HL-60 (cell line): ENCODE data around the gene RPS26.
A peak's percentile ranks its signal among the peaks of the same experiment; 100 is the strongest.

Experiments used
- DNase-seq, 2 experiments: peaks; one replicate each; pipeline ENCODE4 v3.0.0-alpha.2; 2010 to 2020; ENCODE audit warnings: low read depth in 1 of 2, low spot score in 1 of 2
- H3K27ac ChIP-seq: fragments of 250-450 bp; sonication (Bioruptor Pico); replicated peaks from 2 replicates; pipeline ENCODE4 v1.5.1; 2020; ENCODE audit warnings: mild to moderate bottlenecking, moderate library complexity
- H3K27me3 ChIP-seq: fragments of 250-450 bp; sonication (Bioruptor Pico); 2 replicates; pipeline ENCODE4 v1.5.1; 2021; ENCODE audit warnings: mild to moderate bottlenecking, moderate library complexity; ENCODE audit not compliant: insufficient read depth, poor library complexity, severe bottlenecking
- H3K4me3 ChIP-seq: replicated peaks from 2 replicates; pipeline ENCODE4 v1.5.1; 2011; ENCODE audit warnings: mild to moderate bottlenecking, control low read depth, low read length; ENCODE audit not compliant: insufficient read depth
- GABPA ChIP-seq: IDR thresholded peaks from 2 replicates; pipeline ENCODE4 v1.6.1; 2012; ENCODE audit warnings: low read depth
- POLR2AphosphoS5 ChIP-seq: IDR thresholded peaks from 2 replicates; pipeline ENCODE4 v1.6.1; 2012; ENCODE audit warnings: low read depth
- SPI1 ChIP-seq: IDR thresholded peaks from 2 replicates; pipeline ENCODE4 v1.6.1; 2012; ENCODE audit warnings: low read depth, mild to moderate bottlenecking, borderline replicate concordance
- TF ChIP-seq, protein P1 (sequence below): IDR thresholded peaks from 2 replicates; pipeline ENCODE4 v1.6.1; 2012; ENCODE audit warnings: low read depth; ENCODE audit not compliant: insufficient replicate concordance
- TF ChIP-seq, protein P2 (sequence below): IDR thresholded peaks from one replicate; pipeline ENCODE4 v1.5.1; 2011; ENCODE audit warnings: low read length, control low read depth, inconsistent platforms; ENCODE audit not compliant: insufficient read depth

Gene RPS26

DNA sequence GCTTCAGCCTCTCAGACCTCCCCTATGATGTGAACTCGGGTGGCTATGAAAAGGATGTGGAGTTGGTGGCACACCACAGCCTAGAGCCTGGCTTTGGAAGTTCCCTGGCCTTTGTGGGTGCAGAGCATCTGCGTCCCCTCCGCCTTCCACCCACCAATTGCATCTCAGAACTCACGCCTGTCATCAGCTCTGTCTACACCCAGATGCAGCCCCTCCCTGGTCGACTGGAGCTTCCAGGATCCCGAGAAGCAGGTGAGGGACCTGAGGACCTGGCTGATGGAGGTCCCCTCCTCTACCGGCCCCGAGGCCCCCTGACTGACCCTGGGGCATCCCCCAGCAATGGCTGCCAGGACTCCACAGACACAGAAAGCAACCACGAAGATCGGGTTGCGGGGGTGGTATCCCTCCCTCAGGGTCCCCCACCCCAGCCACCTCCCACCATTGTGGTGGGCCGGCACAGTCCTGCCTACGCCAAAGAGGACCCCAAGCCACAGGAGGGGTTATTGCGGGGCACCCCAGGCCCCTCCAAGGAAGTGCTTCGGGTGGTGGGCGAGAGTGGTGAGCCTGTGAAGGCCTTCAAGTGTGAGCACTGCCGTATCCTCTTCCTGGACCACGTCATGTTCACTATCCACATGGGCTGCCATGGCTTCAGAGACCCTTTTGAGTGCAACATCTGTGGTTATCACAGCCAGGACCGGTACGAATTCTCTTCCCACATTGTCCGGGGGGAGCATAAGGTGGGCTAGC lies 7.0 kb upstream of the RPS26 start:
- no peak for TF ChIP-seq SPI1
- TF ChIP-seq, protein P1, sequence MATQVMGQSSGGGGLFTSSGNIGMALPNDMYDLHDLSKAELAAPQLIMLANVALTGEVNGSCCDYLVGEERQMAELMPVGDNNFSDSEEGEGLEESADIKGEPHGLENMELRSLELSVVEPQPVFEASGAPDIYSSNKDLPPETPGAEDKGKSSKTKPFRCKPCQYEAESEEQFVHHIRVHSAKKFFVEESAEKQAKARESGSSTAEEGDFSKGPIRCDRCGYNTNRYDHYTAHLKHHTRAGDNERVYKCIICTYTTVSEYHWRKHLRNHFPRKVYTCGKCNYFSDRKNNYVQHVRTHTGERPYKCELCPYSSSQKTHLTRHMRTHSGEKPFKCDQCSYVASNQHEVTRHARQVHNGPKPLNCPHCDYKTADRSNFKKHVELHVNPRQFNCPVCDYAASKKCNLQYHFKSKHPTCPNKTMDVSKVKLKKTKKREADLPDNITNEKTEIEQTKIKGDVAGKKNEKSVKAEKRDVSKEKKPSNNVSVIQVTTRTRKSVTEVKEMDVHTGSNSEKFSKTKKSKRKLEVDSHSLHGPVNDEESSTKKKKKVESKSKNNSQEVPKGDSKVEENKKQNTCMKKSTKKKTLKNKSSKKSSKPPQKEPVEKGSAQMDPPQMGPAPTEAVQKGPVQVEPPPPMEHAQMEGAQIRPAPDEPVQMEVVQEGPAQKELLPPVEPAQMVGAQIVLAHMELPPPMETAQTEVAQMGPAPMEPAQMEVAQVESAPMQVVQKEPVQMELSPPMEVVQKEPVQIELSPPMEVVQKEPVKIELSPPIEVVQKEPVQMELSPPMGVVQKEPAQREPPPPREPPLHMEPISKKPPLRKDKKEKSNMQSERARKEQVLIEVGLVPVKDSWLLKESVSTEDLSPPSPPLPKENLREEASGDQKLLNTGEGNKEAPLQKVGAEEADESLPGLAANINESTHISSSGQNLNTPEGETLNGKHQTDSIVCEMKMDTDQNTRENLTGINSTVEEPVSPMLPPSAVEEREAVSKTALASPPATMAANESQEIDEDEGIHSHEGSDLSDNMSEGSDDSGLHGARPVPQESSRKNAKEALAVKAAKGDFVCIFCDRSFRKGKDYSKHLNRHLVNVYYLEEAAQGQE = no peak
- TF ChIP-seq, protein P2, sequence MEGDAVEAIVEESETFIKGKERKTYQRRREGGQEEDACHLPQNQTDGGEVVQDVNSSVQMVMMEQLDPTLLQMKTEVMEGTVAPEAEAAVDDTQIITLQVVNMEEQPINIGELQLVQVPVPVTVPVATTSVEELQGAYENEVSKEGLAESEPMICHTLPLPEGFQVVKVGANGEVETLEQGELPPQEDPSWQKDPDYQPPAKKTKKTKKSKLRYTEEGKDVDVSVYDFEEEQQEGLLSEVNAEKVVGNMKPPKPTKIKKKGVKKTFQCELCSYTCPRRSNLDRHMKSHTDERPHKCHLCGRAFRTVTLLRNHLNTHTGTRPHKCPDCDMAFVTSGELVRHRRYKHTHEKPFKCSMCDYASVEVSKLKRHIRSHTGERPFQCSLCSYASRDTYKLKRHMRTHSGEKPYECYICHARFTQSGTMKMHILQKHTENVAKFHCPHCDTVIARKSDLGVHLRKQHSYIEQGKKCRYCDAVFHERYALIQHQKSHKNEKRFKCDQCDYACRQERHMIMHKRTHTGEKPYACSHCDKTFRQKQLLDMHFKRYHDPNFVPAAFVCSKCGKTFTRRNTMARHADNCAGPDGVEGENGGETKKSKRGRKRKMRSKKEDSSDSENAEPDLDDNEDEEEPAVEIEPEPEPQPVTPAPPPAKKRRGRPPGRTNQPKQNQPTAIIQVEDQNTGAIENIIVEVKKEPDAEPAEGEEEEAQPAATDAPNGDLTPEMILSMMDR = no peak
- TF ChIP-seq GABPA = no peak
- H3K4me3 ChIP-seq = no peak overlapping the region
- H3K27me3 ChIP-seq = no peaks in the 10 kb centered on the region
- no peak for DNase-seq
- no peak overlapping the region for H3K27ac ChIP-seq

DNA sequence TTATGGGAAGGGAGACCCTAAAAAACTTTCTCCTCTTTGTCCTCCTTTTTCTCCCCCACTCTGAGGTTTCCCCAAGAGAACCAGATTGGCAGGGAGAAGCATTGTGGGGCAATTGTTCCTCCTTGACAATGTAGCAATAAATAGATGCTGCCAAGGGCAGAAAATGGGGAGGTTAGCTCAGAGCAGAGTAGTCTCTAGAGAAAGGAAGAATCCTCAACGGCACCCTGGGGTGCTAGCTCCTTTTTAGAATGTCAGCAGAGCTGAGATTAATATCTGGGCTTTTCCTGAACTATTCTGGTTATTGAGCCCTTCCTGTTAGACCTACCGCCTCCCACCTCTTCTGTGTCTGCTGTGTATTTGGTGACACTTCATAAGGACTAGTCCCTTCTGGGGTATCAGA lies 4.6 kb upstream of the RPS26 start:
- TF ChIP-seq SPI1 (no peak), POLR2AphosphoS5 (no peak), GABPA (no peak)
- TF ChIP-seq, protein P1 = no peak
- TF ChIP-seq, protein P2 = no peak
- Histone ChIP-seq H3K27me3 (no peaks in the 10 kb centered on the region), H3K27ac (no peak overlapping the region), H3K4me3 (no peak overlapping the region)
- peak in 1 of 2 experiments; percentile 26 for DNase-seq

DNA sequence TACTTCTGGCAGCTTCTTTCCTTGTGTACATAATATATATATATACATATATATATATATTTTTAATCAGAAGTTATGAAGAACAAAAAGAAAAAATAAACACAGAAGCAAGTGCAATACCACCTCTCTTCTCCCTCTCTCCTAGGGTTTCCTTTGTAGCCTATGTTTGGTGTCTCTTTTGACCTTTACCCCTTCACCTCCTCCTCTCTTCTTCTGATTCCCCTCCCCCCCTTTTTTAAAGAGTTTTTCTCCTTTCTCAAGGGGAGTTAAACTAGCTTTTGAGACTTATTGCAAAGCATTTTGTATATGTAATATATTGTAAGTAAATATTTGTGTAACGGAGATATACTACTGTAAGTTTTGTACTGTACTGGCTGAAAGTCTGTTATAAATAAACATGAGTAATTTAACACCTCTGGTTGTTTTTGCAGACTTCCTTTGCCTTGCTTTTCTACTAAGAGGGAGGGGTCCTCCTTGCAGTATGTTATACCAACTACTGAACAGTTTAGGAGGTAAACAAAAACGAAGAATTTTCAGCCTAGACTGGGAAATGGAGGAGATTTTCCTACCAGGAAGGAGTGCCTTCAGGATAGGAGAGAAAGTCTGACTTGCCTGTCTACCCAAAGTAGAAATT lies 3.6 kb upstream of the RPS26 start:
- Histone ChIP-seq H3K27me3 (no peaks in the 10 kb centered on the region), H3K27ac (no peak overlapping the region), H3K4me3 (no peak overlapping the region)
- no peak for DNase-seq
- TF ChIP-seq POLR2AphosphoS5 = no peak
- TF ChIP-seq, protein P1 = no peak
